ENCODE measurements around the gene IMPDH1.

- no peak for TF ChIP-seq CTCF (IDR thresholded peaks at IDR 0.05)
- no peak for TF ChIP-seq POLR2A (IDR thresholded peaks at IDR 0.05)
Observed at GRCh38 chr7:128403676-128404075, 6.1 kb downstream of the IMPDH1 start.

Measured in testis (tissue), 2 donors.